Dermis blood vessel endothelial cell (primary cell): ENCODE measurements around the gene FRMD5. TPM values are rescaled to one million over a fixed set of nuclear protein-coding genes. Genes with fewer than 3 reads are reported as not detected.

Source experiments
- DNase-seq: peaks from one replicate; pipeline ENCODE4 v3.0.0; 2010
- total RNA-seq: library from RNA; depleted of rRNA; stranded (reverse); fragments of >200 nt; gene quantifications from 2 replicates; pipeline ENCODE4 v1.2.3, GENCODE V29; 2014

FRMD5 gene
- total RNA-seq, 1 donor from 2014 or later: 1.5 TPM

DNA sequence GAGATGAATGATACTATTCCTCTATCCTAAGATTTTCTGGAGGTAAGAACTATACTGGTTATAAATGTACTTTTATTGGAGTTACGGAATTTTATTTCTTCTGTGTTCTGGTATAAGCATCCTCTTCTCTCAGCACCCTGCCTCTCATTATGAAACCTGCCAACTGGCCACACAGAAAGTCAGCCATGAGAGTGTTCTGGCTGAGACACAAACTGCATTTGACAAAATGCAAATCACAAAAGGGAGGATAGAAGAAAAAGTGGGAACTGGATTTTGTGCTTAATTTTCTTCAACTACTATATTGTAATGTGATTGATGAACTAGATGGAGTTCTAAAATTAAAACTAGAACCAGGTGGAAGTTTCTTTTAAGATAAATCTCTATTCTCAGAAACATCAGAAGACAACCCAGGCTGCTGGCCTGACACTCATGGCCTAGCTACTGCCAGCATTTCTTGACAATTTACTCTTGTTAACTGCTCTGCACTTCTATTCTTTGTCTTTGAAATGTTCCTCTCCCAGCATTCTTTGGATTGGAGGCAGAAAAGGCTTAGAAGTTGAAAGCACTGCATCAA, 225.2 kb downstream of the FRMD5 start:
- no peak for DNase-seq

- no peak for DNase-seq
Measured at GRCh38 chr15:43968551-43968950, 226.5 kb downstream of the FRMD5 start.

GRCh38 chr15:43966646-43967045, 228.4 kb downstream of the FRMD5 start:
- no peak for DNase-seq

DNA sequence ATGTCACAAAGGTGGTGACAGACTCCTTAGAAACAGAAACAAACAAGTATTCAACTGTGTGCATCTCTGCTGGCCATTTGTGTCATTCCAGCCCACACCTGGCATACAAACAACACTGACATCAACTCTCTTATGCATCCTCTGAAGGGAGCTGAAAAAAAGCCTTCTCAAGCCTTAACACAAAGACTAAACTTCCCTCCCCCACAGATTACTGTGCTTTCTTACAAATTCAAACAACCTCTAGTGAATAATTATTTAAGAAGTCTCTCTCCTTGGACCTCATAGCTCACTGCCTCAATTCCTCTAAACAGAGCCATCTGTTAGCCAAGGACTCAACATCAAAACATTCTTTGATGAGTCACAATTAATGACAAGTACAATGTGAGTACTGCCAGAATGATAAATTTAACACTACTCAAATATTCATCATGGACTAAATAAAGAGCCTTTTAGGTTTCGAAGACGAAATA, 236.2 kb downstream of the FRMD5 start:
- DNase-seq: peak; percentile 41

DNA sequence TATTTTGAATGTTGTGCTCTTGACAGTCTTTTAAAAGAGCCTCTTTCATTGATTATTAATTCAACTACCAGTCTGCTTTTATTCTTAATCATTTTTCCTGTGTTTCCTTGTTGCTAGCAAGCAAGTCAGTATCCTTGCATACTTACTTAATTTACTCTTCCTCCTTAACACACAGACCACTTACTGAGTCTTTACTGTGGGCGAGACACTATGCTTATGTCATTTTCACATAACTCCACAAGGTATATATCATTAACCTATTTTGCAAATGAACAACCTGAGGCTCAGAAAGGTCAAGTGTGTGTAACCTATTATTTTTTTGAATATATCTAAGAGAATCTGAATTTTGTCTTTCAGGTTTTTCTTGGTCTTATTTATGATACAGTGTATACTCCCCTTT, 237.3 kb downstream of the FRMD5 start:
- no peak for DNase-seq

GRCh38 chr15:43955140-43955539, 239.9 kb downstream of the FRMD5 start:
- DNase-seq: no peak

GRCh38 chr15:43954181-43954621, 240.9 kb downstream of the FRMD5 start:
- DNase-seq: no peak

- DNase-seq: no peak
Measured at GRCh38 chr15:43953402-43953801, 241.7 kb downstream of the FRMD5 start.

DNA sequence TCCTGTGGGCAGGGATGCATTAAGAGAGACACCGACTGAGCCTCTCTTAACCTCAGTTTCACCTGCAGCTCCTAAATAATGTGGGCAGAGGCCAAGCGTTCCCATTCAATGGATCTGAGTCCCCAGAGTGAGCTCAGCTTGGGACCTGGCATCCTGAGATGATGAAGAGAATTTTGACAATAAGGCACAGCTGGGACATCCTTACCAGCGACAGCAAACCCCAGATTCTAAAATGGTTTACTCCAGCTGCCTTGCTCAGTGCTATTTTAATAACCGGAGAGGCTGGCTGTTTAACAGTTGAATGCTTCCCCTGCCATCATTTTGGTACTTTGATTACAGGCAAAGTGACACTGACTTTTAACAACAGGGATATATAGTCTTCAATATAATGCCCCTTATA, 244.5 kb downstream of the FRMD5 start:
- DNase-seq: no peak

DNA sequence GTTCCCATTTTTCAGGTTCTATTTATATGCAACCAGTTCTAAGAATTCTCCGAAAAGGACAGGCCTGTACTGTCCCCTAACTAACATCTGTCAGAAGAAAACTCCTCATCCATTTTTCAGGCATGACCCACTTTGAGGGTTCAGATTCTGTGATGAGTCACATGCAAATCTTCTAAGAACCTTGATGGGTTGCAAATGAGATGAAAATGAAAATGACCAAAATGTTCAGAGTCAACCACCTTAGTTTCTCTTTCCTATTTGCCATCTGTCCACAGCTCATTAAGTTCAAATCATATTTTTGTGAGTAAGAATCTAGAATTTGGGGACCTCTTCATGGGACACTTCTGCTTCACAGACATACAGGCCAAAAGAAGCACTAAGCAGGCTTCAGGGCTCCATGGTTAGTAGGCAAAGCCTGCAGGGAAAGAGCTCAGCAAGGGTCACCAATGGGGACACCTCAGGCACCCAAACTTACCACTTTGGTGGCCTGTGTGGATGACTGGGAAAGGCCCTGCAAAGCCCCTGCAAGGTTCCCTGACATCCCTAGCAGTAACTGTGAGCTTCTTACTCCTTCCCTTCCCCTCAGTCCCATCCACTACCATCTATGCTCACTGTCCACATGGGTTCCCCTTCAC, 246.3 kb downstream of the FRMD5 start:
- DNase-seq: no peak

DNA sequence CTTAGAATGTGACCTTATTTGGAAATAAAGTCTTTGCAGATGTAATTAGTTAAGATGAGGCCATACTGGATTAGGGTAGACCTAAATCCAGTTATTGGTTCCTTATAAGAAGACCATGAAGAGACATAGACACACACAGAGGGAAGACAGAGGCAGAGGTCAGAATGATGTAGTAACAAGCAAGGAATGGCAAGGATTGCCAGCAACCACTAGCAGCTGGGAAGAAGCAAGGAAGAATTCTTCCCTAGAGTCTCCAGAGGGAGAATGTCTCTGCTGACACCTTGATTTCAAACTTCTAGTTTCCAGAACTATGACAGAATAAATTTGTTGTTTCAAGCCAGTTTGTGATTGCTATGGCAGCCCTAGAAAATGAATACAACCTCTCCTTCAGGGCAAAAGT, 251.6 kb downstream of the FRMD5 start:
- DNase-seq: no peak

DNA sequence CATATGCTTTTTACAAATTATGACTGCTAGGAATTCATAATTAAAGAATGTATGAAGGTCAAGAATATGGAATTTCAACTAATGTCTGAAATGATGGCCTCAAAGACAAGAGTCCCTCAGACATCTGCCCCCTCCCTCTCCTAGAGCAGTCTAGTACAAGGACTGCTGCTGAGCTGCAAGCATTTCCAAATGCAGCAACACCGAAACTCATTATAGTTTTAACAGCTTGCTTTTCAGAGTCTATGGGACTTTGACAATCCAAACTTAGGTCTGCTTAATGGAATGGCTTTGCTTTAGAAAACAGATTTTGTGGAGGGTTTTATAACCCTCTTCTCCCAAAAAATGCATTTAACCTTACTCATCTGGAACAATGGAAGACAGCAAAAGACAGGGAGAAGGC, 252.9 kb downstream of the FRMD5 start:
- no peak for DNase-seq

DNA sequence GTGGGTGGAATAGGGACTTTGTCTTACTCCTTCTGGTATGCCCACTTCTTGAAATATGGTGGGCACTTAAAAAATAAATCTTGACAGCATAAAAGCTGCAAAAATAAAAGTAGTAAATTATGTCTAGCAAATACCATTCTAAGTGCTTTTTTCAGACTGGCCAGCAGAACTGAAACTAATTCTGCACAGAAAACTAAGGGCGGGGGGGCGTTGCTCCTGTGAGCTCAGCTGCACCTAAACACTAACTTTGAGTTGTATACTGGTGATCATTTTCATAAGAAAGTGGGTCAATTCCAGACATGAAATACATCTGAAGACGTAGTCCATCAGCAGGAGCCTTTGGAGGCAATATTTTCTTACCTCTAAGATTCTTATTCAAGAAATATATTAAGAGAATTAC, 253.5 kb downstream of the FRMD5 start:
- no peak for DNase-seq

GRCh38 chr15:43941071-43941470, 254.0 kb downstream of the FRMD5 start:
- DNase-seq: no peak

GRCh38 chr15:43939070-43939469, 256.0 kb downstream of the FRMD5 start:
- DNase-seq: peak; percentile 62

DNA sequence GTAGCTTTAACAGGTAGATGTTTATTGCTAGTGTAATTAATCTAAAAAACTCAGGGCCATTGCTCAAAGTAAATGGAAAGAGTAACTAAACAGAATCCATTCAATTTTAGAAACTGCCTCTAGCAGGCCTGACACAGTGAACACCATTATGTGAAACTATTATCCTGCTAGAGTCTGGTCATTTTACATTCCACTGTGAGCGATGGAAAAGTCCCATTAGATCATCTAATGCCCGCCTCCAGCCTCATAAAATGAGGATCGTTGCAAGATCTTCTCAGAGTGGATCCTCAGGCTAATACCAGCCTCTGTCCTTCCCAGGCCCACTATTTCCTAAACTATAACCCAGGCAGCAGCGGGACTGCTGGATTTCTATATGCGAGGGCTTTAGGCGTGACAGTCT, 260.6 kb downstream of the FRMD5 start:
- no peak for DNase-seq

DNA sequence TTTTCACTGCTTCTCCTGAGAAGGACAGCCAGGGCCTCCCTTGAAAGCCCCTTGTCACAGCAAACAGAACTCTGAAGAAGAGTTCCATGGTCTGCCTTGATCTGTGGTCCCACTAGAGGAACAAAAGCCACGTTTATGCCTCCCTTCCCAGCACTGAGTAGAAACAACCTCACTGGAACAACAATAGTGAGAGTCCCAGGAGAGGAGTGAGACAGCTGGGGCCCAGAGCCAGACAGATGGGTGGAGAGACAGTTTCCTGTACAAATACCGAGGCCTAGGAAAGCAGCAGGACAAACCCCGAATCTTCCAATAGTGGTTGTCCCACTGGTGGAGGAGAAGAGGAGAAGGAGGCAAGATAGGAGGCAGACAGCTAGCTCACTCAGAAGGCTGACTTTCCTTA, 262.2 kb downstream of the FRMD5 start:
- peak; percentile 15 for DNase-seq

DNA sequence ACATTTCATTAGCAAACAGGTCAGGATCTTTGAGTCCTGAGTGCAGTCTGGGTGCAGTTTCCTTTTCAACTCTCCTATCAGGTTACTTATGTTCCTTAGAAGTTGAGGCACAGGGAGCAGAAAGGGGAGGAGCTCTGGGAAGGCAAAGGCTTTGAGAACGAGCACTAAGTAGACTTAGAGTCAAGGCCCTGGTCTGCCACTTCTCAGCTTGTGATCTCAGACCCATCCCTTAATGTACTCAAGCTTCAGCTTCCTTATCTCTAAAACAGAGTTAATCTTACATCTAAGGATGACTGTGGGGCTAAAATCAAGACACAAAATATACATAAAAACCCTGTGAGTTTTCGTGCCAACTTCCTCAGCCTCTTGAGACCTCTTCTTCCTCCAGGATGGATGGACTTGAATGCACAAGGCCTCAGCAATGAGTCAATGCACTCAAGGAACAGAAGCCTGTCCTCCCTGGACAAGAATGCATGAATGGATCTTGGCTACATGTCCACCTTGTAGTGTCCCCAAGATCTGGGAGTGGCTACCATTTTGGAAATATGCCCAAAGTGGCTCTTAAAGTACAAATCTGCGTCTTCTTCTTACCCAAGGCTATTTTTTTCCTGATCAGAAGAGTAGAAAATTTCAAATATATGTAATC, 263.2 kb downstream of the FRMD5 start:
- DNase-seq: no peak

DNA sequence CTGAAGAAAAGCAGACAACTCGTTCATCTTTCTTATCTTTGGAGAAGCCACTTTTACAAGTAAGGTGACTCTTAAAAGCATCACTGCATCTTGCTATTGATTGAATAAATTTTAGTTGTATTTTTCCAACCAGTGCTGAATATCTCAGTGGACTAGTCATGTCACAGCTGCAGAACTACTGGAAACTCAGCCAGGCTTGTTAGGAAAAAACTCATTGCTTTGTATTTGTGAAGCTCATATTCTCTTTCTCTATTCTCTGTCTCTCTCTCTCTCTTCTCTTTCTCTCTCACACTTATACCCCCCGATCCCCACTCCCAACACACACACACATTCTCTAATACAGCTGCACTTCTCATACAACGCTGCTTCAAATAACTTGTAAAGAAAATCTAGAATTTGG, 264.0 kb downstream of the FRMD5 start:
- no peak for DNase-seq

DNA sequence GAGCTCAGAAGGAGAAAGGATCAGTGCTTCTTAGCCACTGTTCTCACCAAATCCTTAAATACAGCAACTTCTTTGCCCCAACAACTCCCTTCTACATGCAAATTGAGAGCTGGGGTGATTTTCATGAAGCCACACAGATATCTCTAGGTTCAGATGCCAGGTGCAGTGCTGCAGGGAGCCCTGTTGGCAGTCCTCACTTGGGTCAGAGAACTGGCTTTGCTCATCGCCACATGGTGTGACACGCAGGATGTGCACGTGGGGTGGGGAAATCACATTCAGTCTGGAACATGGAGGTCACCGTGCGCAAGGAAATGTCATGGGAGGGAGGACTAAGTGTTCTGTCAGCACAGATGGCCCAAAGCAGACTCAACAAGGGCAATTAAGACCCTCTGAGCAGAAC, 264.5 kb downstream of the FRMD5 start:
- no peak for DNase-seq

- no peak for DNase-seq
Measured at GRCh38 chr15:43930079-43930478, 265.0 kb downstream of the FRMD5 start.

DNA sequence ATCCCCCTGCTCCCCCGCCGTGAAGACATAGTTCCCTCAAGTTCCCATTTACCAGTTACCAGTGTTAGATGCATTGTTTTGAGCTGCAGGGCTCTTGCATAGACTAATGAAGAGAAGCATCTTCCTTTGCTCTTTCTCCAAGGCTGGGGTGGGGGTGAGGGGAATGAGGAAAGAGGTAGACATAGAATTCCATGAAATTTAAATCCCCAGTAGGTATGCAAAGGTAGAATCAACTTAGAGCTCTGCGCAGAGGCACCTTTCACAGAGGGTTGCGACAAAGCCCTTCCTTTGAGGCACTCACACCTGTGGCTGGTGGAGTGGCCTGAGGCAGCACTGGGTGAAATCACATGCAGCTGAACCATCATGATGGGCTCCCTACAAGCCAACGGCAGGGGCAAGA, 266.9 kb downstream of the FRMD5 start:
- no peak for DNase-seq

DNA sequence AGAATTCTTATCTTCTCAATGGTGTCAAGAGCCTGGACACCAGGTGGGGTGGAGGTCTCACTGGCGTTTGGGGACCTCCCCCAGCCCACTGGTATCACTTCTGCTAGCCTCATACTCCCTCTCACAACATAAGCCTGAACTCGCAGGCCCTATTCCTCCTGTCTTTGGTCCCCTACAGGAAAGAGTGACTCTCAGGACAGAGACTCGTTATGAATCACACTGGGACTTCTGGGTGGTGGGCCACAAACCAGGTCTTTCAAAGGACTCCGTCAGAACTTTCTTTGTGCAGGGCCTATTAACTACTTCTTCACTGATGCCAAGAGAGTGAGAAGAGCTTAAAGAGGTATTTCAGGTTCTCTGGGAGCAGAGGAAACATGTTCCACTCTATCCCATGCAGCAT, 267.9 kb downstream of the FRMD5 start:
- DNase-seq: no peak

GRCh38 chr15:43923553-43923952, 271.5 kb downstream of the FRMD5 start:
- no peak for DNase-seq
